Vagina (tissue), 2 donors: ENCODE measurements around the gene TBCD. TPM values are rescaled to one million over a fixed set of nuclear protein-coding genes. Genes with fewer than 3 reads are reported as not detected.

ENCODE experiments used
- DNase-seq, 2 donors: peaks; one replicate each; pipeline ENCODE4 v3.0.0-alpha.2; 2017; ENCODE audit errors: extremely low spot score in 2 of 2
- H3K27ac ChIP-seq: fragments of 200-600 bp; sonication (generic); one replicate; pipeline ENCODE4 v1.5.1; 2019
- H3K27me3 ChIP-seq: fragments of 200-600 bp; sonication (generic); one replicate; pipeline ENCODE4 v1.5.1; 2019
- H3K36me3 ChIP-seq, 2 donors: fragments of 200-600 bp; sonication (generic); one replicate each; pipeline ENCODE4 v1.5.1; 2017 to 2019
- H3K4me1 ChIP-seq: fragments of 200-600 bp; sonication (generic); one replicate; pipeline ENCODE4 v1.5.1; 2019
- H3K4me3 ChIP-seq, 2 donors: fragments of 200-600 bp; sonication (generic); 1 replicate in 1 of 2; 2 replicates in 1 of 2; pipeline ENCODE4 v1.5.1; 2016 to 2019
- H3K9me3 ChIP-seq: fragments of 200-600 bp; sonication (generic); one replicate; pipeline ENCODE4 v1.5.1; 2019
- POLR2A ChIP-seq, 2 donors: fragments of 450-650 bp; IDR thresholded peaks; one replicate each; pipeline ENCODE4 v1.6.1; 2017; ENCODE audit warnings: antibody characterized with exemption in 2 of 2, mild to moderate bottlenecking in 2 of 2, moderate library complexity in 2 of 2
- POLR2AphosphoS5 ChIP-seq, 2 donors: sonication (generic); formaldehyde crosslinking; IDR thresholded peaks; one replicate each; pipeline ENCODE4 v1.9.0; 2017; ENCODE audit warnings: antibody characterized with exemption in 2 of 2, mild to moderate bottlenecking in 2 of 2, low read depth in 1 of 2; ENCODE audit not compliant: insufficient read depth in 1 of 2
- intact Hi-C: fragments of 100-400 bp; cut with DNase I; formaldehyde crosslinking; loops from one replicate; pipeline ENCODE4 v1.15.1; 2023
- total RNA-seq: library from RNA; depleted of rRNA; stranded (reverse); fragments of >200 nt; gene quantifications from one replicate; pipeline ENCODE4 v1.2.3, GENCODE V29; 2016
- TF ChIP-seq, protein P1 (sequence below), 3 experiments: fragments of 450-650 bp in 2 of 3; fragments of 200-600 bp in 1 of 3; sonication (generic) in 1 of 3; IDR thresholded peaks; one replicate each; pipeline ENCODE4 v1.5.1; 2017 to 2019; ENCODE audit warnings: antibody characterized with exemption in 3 of 3, mild to moderate bottlenecking in 2 of 3, moderate library complexity in 2 of 3

The TBCD gene
- total RNA-seq, 1 donor from 2014 or later: 79.3 TPM

DNA sequence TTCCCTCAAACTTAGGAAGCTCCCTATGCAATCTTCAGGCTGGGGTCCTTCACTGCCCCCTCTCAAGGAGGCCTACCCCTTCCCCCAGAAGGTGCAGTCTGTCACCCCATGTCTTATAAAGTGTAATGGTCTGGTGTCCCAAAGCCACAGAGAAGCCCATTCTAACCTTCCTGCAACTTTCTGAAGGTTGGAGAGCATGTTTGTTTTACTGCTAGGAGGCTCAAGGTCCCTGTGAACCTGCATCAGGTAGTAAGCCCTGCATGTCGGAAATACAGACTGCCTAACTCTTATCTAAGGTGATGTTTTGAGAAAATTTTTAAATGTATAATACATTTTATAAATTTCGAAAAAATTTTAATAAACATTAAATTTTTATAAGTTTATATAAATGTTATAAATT, 69.7 kb downstream of the TBCD start:
- intact Hi-C loops: no loop called here
- Histone ChIP-seq H3K36me3 (peaks cover 0 to 12% of the 10 kb centered on the region in 2 donors), H3K4me3 (no peak overlapping the region), H3K4me1 (no peaks in the 10 kb centered on the region), H3K27me3 (no peaks in the 10 kb centered on the region), H3K27ac (no peak overlapping the region), H3K9me3 (no peaks in the 10 kb centered on the region)
- TF ChIP-seq POLR2AphosphoS5 (IDR thresholded peaks at IDR 0.05; ENCODE audit: insufficient read depth in 1 of 2, low read depth in 1 of 2) (no peak), POLR2A (IDR thresholded peaks at IDR 0.05) (no peak)
- TF ChIP-seq, protein P1, sequence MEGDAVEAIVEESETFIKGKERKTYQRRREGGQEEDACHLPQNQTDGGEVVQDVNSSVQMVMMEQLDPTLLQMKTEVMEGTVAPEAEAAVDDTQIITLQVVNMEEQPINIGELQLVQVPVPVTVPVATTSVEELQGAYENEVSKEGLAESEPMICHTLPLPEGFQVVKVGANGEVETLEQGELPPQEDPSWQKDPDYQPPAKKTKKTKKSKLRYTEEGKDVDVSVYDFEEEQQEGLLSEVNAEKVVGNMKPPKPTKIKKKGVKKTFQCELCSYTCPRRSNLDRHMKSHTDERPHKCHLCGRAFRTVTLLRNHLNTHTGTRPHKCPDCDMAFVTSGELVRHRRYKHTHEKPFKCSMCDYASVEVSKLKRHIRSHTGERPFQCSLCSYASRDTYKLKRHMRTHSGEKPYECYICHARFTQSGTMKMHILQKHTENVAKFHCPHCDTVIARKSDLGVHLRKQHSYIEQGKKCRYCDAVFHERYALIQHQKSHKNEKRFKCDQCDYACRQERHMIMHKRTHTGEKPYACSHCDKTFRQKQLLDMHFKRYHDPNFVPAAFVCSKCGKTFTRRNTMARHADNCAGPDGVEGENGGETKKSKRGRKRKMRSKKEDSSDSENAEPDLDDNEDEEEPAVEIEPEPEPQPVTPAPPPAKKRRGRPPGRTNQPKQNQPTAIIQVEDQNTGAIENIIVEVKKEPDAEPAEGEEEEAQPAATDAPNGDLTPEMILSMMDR (IDR thresholded peaks at IDR 0.05): no peak
- no peak for DNase-seq

DNA sequence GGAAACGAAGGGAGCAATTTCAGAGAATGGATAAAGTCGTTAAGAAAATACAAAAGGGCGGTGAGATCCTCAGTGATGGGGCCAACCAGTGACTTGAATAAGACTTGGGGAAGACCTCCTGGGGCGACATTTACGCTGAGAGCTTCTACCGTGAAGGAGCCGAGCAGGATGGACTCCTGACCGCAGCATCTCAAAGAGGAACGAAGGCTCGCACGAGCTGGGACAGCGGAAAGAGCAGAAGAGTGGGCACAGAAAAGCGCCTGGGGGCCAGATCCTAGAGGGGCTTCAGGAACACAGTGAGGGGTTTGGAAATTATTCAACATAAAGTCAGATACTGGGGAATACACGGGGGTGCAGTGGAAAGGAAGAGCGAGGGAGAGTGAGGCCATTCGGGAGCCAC, 70.4 kb downstream of the TBCD start:
- Histone ChIP-seq H3K36me3 (peaks cover 0 to 12% of the 10 kb centered on the region in 2 donors), H3K9me3 (no peaks in the 10 kb centered on the region), H3K27me3 (no peaks in the 10 kb centered on the region), H3K4me3 (no peak overlapping the region), H3K4me1 (no peaks in the 10 kb centered on the region), H3K27ac (no peak overlapping the region)
- no peak for DNase-seq
- intact Hi-C loops: no loop called here
- no peak for TF ChIP-seq POLR2A (IDR thresholded peaks at IDR 0.05)
- no peak for TF ChIP-seq POLR2AphosphoS5 (IDR thresholded peaks at IDR 0.05; ENCODE audit: insufficient read depth in 1 of 2, low read depth in 1 of 2)
- TF ChIP-seq, protein P1 (IDR thresholded peaks at IDR 0.05): no peak

DNA sequence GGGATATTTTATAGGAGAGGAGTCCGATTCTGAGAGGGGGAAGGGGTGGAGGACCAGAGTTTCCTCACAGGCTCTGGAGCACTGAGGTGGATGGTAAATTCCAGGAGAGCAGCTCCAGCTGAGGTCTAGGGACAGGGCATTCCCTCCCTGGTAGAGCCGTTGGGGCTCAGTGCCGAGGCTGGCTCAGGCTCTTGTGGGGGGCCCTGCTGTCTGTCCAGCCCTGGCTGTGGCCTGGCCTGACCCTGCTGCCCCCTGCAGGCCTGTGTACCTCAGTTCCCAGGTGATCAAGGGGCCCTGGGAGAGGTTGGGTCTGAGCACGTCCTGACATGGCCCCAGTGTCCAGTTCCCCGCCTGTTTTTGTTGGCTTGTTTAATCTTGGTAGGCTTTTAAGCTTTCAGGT, 71.1 kb downstream of the TBCD start:
- intact Hi-C loops: no loop called here
- TF ChIP-seq POLR2AphosphoS5 (IDR thresholded peaks at IDR 0.05; ENCODE audit: insufficient read depth in 1 of 2, low read depth in 1 of 2): no peak
- no peak for TF ChIP-seq POLR2A (IDR thresholded peaks at IDR 0.05)
- TF ChIP-seq, protein P1 (IDR thresholded peaks at IDR 0.05): no peak
- DNase-seq: no peak
- no peaks in the 10 kb centered on the region for H3K4me1 ChIP-seq
- peaks cover 0 to 12% of the 10 kb centered on the region in 2 donors for H3K36me3 ChIP-seq
- H3K27ac ChIP-seq: no peak overlapping the region
- H3K27me3 ChIP-seq: no peaks in the 10 kb centered on the region
- no peaks in the 10 kb centered on the region for H3K9me3 ChIP-seq
- no peak overlapping the region for H3K4me3 ChIP-seq

DNA sequence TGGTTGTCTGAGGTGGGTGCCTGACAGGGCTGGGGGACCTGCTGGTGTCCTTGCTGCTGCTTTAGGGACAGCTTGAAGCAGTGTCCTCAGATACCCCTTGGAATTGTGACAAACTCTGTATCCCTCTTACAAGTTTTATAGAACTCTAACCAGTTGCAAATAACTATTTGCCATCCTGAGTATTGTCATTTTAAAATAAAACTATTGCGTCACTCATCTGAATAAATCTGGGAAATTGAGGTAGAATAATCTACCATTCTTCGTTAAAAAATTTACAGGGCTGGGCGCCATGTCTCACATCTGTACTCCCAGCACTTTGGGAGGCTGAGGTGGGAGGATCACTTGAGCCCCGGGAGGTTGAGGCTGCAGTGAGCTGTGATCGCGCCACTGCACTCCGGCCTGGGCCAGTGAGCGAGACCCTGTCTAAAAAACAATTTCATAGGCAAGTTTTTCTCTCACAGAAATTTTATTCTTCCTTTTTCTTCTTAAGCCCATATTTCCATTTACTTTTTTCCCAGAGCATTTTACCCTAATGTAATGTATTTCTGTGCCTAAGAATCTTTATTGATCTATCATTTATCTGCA, 73.8 kb downstream of the TBCD start:
- no peak overlapping the region for H3K27ac ChIP-seq
- TF ChIP-seq POLR2A (IDR thresholded peaks at IDR 0.05): no peak
- no peak for TF ChIP-seq POLR2AphosphoS5 (IDR thresholded peaks at IDR 0.05; ENCODE audit: insufficient read depth in 1 of 2, low read depth in 1 of 2)
- TF ChIP-seq, protein P1 (IDR thresholded peaks at IDR 0.05): no peak
- H3K27me3 ChIP-seq: no peaks in the 10 kb centered on the region
- intact Hi-C loops: loop anchor here (5.0 kb wide), 1 partner anchor 178 kb away; the partner anchor contains the start of gene WDR45B
- no peak for DNase-seq
- H3K4me1 ChIP-seq: peaks cover 6% of the 10 kb centered on the region
- H3K4me3 ChIP-seq: no peak overlapping the region
- peaks cover 0 to 9% of the 10 kb centered on the region in 2 donors for H3K36me3 ChIP-seq
- no peaks in the 10 kb centered on the region for H3K9me3 ChIP-seq

DNA sequence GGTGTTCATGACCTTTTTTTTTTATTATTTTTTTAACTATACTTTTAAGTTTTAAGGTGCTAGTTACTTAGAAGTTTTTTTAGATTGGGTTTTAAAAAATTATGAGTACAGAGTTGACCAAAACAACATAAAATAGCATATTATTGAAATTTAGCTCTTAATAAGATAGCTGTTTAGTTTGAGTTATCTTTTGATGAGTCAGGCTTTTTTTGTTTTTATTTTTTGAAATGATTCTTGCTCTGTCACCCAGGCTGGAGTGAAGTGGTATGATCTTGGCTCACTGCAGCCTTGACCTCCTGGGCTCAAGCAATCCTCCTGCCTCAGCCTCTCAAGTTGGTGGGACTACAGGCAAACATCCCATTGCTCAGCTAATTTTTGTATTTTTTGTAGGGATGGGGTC, 74.3 kb downstream of the TBCD start:
- no peak overlapping the region for H3K27ac ChIP-seq
- intact Hi-C loops: loop anchor here (5.0 kb wide), 1 partner anchor 179 kb away; the partner anchor contains the start of gene WDR45B
- no peaks in the 10 kb centered on the region for H3K27me3 ChIP-seq
- peaks cover 0 to 12% of the 10 kb centered on the region in 2 donors for H3K36me3 ChIP-seq
- no peak for DNase-seq
- H3K4me1 ChIP-seq: peaks cover 6% of the 10 kb centered on the region
- H3K4me3 ChIP-seq: no peak overlapping the region
- no peaks in the 10 kb centered on the region for H3K9me3 ChIP-seq
- TF ChIP-seq, protein P1 (IDR thresholded peaks at IDR 0.05): no peak
- no peak for TF ChIP-seq POLR2AphosphoS5 (IDR thresholded peaks at IDR 0.05; ENCODE audit: insufficient read depth in 1 of 2, low read depth in 1 of 2)
- TF ChIP-seq POLR2A (IDR thresholded peaks at IDR 0.05): no peak
